ENCODE data around the gene AUTS2. TPM values are rescaled to one million over a fixed set of nuclear protein-coding genes. Genes with fewer than 3 reads are reported as not detected.

Gene AUTS2
- total RNA-seq, 1 donor from 2014 or later, result 7.7 TPM

GRCh38 chr7:69922026-69922803 lies 323.9 kb downstream of the AUTS2 start:
- intact Hi-C loops (cut with micrococcal nuclease), result no loop called here

GRCh38 chr7:69927461-69927860 lies 329.2 kb downstream of the AUTS2 start:
- intact Hi-C loops (cut with micrococcal nuclease), result no loop called here

- intact Hi-C loops (cut with micrococcal nuclease), result no loop called here
Observed at GRCh38 chr7:69928621-69929020, 330.3 kb downstream of the AUTS2 start.

GRCh38 chr7:69929622-69930021 lies 331.3 kb downstream of the AUTS2 start:
- intact Hi-C loops (cut with micrococcal nuclease), result no loop called here

GRCh38 chr7:69932034-69932628 lies 333.9 kb downstream of the AUTS2 start:
- intact Hi-C loops (cut with micrococcal nuclease), result no loop called here

- intact Hi-C loops (cut with micrococcal nuclease), result no loop called here
Observed at GRCh38 chr7:69934144-69934903, 336.0 kb downstream of the AUTS2 start.

- intact Hi-C loops (cut with micrococcal nuclease), result no loop called here
Observed at GRCh38 chr7:69935107-69935506, 336.8 kb downstream of the AUTS2 start.

GRCh38 chr7:69937097-69937496 lies 338.8 kb downstream of the AUTS2 start:
- intact Hi-C loops (cut with micrococcal nuclease), result no loop called here

GRCh38 chr7:69939317-69939716 lies 341.0 kb downstream of the AUTS2 start:
- intact Hi-C loops (cut with micrococcal nuclease), result no loop called here

- intact Hi-C loops (cut with micrococcal nuclease), result no loop called here
Observed at GRCh38 chr7:69941077-69941651, 342.9 kb downstream of the AUTS2 start.

- intact Hi-C loops (cut with micrococcal nuclease), result no loop called here
Observed at GRCh38 chr7:69942573-69942972, 344.3 kb downstream of the AUTS2 start.

GRCh38 chr7:69946901-69947300 lies 348.6 kb downstream of the AUTS2 start:
- intact Hi-C loops (cut with micrococcal nuclease), result no loop called here

GRCh38 chr7:69947998-69948397 lies 349.7 kb downstream of the AUTS2 start:
- intact Hi-C loops (cut with micrococcal nuclease), result no loop called here

- intact Hi-C loops (cut with micrococcal nuclease), result no loop called here
Observed at GRCh38 chr7:69949122-69949521, 350.8 kb downstream of the AUTS2 start.

GRCh38 chr7:69951458-69951857 lies 353.2 kb downstream of the AUTS2 start:
- intact Hi-C loops (cut with micrococcal nuclease), result no loop called here

- intact Hi-C loops (cut with micrococcal nuclease), result no loop called here
Observed at GRCh38 chr7:69953136-69954067, 355.1 kb downstream of the AUTS2 start.

- intact Hi-C loops (cut with micrococcal nuclease), result no loop called here
Observed at GRCh38 chr7:69956541-69956940, 358.3 kb downstream of the AUTS2 start.

- intact Hi-C loops (cut with micrococcal nuclease), result no loop called here
Observed at GRCh38 chr7:69957661-69958060, 359.4 kb downstream of the AUTS2 start.

- intact Hi-C loops (cut with micrococcal nuclease), result no loop called here
Observed at GRCh38 chr7:69959789-69960499, 361.7 kb downstream of the AUTS2 start.

GRCh38 chr7:69961436-69961835 lies 363.2 kb downstream of the AUTS2 start:
- intact Hi-C loops (cut with micrococcal nuclease), result no loop called here
